Astrocyte (in vitro differentiated cells and primary cell): ENCODE measurements around the gene SHISA9.

Experiments
- EZH2 ChIP-seq: IDR thresholded peaks from 2 replicates; pipeline ENCODE4 v1.6.1; 2012; ENCODE audit warnings: mild to moderate bottlenecking, low read length, inconsistent platforms; ENCODE audit not compliant: insufficient read depth
- TF ChIP-seq, protein P1 (sequence below): IDR thresholded peaks from 2 replicates; pipeline ENCODE4 v1.5.1; 2011; ENCODE audit warnings: low read depth, mild to moderate bottlenecking, inconsistent platforms, low read length, moderate library complexity; ENCODE audit not compliant: insufficient read depth

DNA sequence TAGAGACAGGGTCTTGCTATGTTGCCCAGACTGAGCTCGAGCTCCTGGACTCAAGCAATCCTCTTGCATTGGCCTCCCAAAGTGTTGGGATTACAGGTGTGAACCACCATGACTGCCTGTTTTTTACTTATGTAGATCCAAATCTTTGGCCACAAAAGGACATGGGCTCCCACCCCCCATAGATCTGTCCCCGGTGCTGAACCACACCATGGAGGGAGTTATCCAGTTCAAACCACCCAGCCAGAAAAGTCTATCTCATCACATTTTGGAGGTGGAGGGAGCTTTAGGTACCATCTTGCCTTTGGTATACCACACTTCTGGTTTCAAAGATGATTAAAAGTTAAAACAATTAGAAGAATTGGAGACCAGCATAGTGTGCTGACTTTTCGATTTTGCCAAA is 26.2 kb downstream of the SHISA9 start:
- TF ChIP-seq, protein P1, sequence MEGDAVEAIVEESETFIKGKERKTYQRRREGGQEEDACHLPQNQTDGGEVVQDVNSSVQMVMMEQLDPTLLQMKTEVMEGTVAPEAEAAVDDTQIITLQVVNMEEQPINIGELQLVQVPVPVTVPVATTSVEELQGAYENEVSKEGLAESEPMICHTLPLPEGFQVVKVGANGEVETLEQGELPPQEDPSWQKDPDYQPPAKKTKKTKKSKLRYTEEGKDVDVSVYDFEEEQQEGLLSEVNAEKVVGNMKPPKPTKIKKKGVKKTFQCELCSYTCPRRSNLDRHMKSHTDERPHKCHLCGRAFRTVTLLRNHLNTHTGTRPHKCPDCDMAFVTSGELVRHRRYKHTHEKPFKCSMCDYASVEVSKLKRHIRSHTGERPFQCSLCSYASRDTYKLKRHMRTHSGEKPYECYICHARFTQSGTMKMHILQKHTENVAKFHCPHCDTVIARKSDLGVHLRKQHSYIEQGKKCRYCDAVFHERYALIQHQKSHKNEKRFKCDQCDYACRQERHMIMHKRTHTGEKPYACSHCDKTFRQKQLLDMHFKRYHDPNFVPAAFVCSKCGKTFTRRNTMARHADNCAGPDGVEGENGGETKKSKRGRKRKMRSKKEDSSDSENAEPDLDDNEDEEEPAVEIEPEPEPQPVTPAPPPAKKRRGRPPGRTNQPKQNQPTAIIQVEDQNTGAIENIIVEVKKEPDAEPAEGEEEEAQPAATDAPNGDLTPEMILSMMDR = no peak
- no peak for TF ChIP-seq EZH2
